ENCODE results near the gene CLDN8.

GRCh38 chr21:30194701-30195299 is 21.1 kb downstream of the CLDN8 start:
- TF ChIP-seq CTCF (IDR thresholded peaks at IDR 0.05) (peak in 5 of 6 experiments; percentile 52 to 87 (median 61)), POLR2A (IDR thresholded peaks at IDR 0.05) (no peak)
